AG10803 (cell line): ENCODE results near the gene NRAP.

Experiments used
- DNase-seq: peaks from one replicate; pipeline ENCODE4 v3.0.0; 2010; ENCODE audit warnings: low read depth
- H3K4me3 ChIP-seq: 2 replicates; pipeline ENCODE4 v1.5.1; 2011; ENCODE audit warnings: mild to moderate bottlenecking, low read length, control low read depth
- CTCF ChIP-seq: conservative IDR thresholded peaks from 2 replicates; pipeline ENCODE4 v1.5.1; 2011; ENCODE audit warnings: mild to moderate bottlenecking, low read length, control low read depth, inconsistent platforms

NRAP gene

GRCh38 chr10:113554214-113554613, 109.6 kb downstream of the NRAP start:
- no peak for TF ChIP-seq CTCF
- no peak for DNase-seq
- no peak overlapping the region for H3K4me3 ChIP-seq

GRCh38 chr10:113553149-113553548, 110.7 kb downstream of the NRAP start:
- no peak overlapping the region for H3K4me3 ChIP-seq
- TF ChIP-seq CTCF: no peak
- no peak for DNase-seq

- H3K4me3 ChIP-seq: no peak within 1 kb of the TSS
- TF ChIP-seq CTCF: no peak
- DNase-seq: no peak
These were observed 111.1 kb downstream of the NRAP start, which contains the start of gene HABP2 for GRCh38 chr10:113552701-113553100. Gene HABP2, plus strand, starts transcription at chr10:113553053. Its CDS starts 69 bp downstream, at chr10:113553122.

GRCh38 chr10:113552014-113552413, 111.8 kb downstream of the NRAP start:
- no peak for DNase-seq
- no peak overlapping the region for H3K4me3 ChIP-seq
- TF ChIP-seq CTCF: no peak

- no peak for TF ChIP-seq CTCF
- H3K4me3 ChIP-seq: no peak overlapping the region
- no peak for DNase-seq
These were observed 113.5 kb downstream of the NRAP start for GRCh38 chr10:113550365-113550764.

- no peak for DNase-seq
- TF ChIP-seq CTCF: no peak
- no peak overlapping the region for H3K4me3 ChIP-seq
These were observed 114.0 kb downstream of the NRAP start for GRCh38 chr10:113549856-113550255.

- no peak for DNase-seq
- TF ChIP-seq CTCF: no peak
These were observed 116.4 kb downstream of the NRAP start for GRCh38 chr10:113547426-113547825.

More at GRCh38 chr10:113547426-113547825, 116.4 kb downstream of the NRAP start:
- no peak overlapping the region for H3K4me3 ChIP-seq
